Esophagus squamous epithelium (tissue), 5 donors: ENCODE data around the gene PDGFRA. TPM values are rescaled to one million over a fixed set of nuclear protein-coding genes. Genes with fewer than 3 reads are reported as not detected.
A peak's percentile ranks its signal among the peaks of the same experiment; 100 is the strongest.
"Not testable (repeated sequence)": the region's sequence is repeated elsewhere in the genome, so short reads cannot be mapped to it uniquely, and the experiment has no call there.

Experiments used
- DNase-seq: peaks from one replicate; lab custom pipeline; 2025; lab: John Stamatoyannopoulos, UW
- H3K27ac ChIP-seq, 4 donors: fragments of 200-600 bp; sonication (generic); one replicate each; pipeline ENCODE4 v1.5.1; 2016 to 2019; ENCODE audit warnings: mild to moderate bottlenecking in 1 of 4
- H3K27me3 ChIP-seq, 4 donors: fragments of 200-600 bp; sonication (generic); 1 replicate in 3 of 4; 2 replicates in 1 of 4; pipeline versions ENCODE4 v1.5.1 to v1.6.0; 2017 to 2021; ENCODE audit warnings: antibody characterized with exemption in 1 of 4
- H3K36me3 ChIP-seq, 3 donors: fragments of 200-600 bp; sonication (generic); one replicate each; pipeline ENCODE4 v1.5.1; 2016 to 2019
- H3K4me1 ChIP-seq, 3 donors: fragments of 200-600 bp; sonication (generic); one replicate each; pipeline ENCODE4 v1.5.1; 2017 to 2019
- H3K4me3 ChIP-seq, 4 donors: fragments of 200-600 bp; sonication (generic); 1 replicate in 3 of 4; 2 replicates in 1 of 4; pipeline ENCODE4 v1.5.1; 2016 to 2019; ENCODE audit warnings: mild to moderate bottlenecking in 2 of 4, moderate library complexity in 1 of 4
- H3K9me3 ChIP-seq, 3 donors: fragments of 200-600 bp; sonication (generic); one replicate each; pipeline ENCODE4 v1.5.1; 2016 to 2019
- POLR2A ChIP-seq, 4 donors: fragments of 450-650 bp; IDR thresholded peaks; one replicate each; pipeline ENCODE4 v1.6.1; 2017; ENCODE audit warnings: antibody characterized with exemption in 4 of 4, mild to moderate bottlenecking in 4 of 4, moderate library complexity in 3 of 4
- WGBS, 2 donors: methylation state at CpG; one replicate each; pipeline ENCODE4 v1.1.5; 2018; 5-methylcytosine and 5-hydroxymethylcytosine counted together
- intact Hi-C: fragments of 100-400 bp; cut with DNase I; formaldehyde crosslinking; loops from one replicate; pipeline ENCODE4 v1.15.0; 2022
- total RNA-seq, 4 donors: library from RNA; depleted of rRNA; stranded (reverse); fragments of >200 nt; gene quantifications; one replicate each; pipeline ENCODE4 v1.1.0, GENCODE V29; 2016
- TF ChIP-seq, protein P1 (sequence below), 6 experiments: fragments of 450-650 bp in 4 of 6; fragments of 200-600 bp in 2 of 6; sonication (generic) in 2 of 6; IDR thresholded peaks; one replicate each; pipeline ENCODE4 v1.5.1; 2016 to 2019; ENCODE audit warnings: antibody characterized with exemption in 6 of 6, mild to moderate bottlenecking in 4 of 6, moderate library complexity in 4 of 6
- donor health status: DM: yes; HTN: yes; CAD: no.

PDGFRA gene
- total RNA-seq, 4 donors from 2014 or later, result 10.8 to 81.8 (median 28.3) TPM

DNA sequence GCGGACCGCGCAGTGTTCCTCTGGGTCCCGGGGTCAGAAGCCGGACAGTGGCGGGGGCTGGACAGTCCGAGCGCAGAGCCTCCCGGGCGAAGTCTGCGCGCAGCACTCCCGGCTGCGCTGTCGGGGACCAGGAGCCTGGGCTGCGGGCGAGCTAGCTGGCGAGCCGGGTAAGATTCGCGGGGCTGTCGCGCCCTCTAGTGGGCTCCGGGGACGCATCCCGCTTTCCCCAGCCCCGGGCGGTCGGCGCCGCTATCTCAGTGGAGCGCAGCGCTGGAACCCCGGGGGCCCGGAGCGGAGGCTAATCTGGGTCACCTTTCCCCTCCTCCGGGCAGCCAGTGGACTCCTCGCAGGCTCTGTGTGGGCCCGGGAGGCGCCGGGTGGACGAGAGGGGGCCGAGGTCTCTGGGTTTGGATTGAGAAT lies 4.2 kb downstream of the PDGFRA start:
- intact Hi-C loops, result loop anchor here (10.0 kb wide), 2 partner anchors 1038 to 1858 kb away; no protein-coding TSS in a partner anchor
- no peak for TF ChIP-seq POLR2A (IDR thresholded peaks at IDR 0.05)
- TF ChIP-seq, protein P1, sequence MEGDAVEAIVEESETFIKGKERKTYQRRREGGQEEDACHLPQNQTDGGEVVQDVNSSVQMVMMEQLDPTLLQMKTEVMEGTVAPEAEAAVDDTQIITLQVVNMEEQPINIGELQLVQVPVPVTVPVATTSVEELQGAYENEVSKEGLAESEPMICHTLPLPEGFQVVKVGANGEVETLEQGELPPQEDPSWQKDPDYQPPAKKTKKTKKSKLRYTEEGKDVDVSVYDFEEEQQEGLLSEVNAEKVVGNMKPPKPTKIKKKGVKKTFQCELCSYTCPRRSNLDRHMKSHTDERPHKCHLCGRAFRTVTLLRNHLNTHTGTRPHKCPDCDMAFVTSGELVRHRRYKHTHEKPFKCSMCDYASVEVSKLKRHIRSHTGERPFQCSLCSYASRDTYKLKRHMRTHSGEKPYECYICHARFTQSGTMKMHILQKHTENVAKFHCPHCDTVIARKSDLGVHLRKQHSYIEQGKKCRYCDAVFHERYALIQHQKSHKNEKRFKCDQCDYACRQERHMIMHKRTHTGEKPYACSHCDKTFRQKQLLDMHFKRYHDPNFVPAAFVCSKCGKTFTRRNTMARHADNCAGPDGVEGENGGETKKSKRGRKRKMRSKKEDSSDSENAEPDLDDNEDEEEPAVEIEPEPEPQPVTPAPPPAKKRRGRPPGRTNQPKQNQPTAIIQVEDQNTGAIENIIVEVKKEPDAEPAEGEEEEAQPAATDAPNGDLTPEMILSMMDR (IDR thresholded peaks at IDR 0.05), result peak; percentile 54 to 93 (median 78)
- WGBS, 2 donors, result 0% methylated on average over 3 of the region's 43 CpGs; no CpG with 5 or more reads in 1 of the 2 donors
- H3K4me1 ChIP-seq, result peaks cover 23 to 73% (median 39%) of the 10 kb centered on the region in 3 donors
- H3K36me3 ChIP-seq, result no peaks in the 10 kb centered on the region
- H3K27me3 ChIP-seq, result peaks cover 0 to 85% (median 28%) of the 10 kb centered on the region in 4 donors
- peak overlapping the region; percentile 36 to 79 (median 60) for H3K4me3 ChIP-seq
- H3K27ac ChIP-seq, result peak overlapping the region; percentile 46 to 91 (median 88)
- H3K9me3 ChIP-seq, result no peaks in the 10 kb centered on the region
- peak; percentile 5 for DNase-seq

DNA sequence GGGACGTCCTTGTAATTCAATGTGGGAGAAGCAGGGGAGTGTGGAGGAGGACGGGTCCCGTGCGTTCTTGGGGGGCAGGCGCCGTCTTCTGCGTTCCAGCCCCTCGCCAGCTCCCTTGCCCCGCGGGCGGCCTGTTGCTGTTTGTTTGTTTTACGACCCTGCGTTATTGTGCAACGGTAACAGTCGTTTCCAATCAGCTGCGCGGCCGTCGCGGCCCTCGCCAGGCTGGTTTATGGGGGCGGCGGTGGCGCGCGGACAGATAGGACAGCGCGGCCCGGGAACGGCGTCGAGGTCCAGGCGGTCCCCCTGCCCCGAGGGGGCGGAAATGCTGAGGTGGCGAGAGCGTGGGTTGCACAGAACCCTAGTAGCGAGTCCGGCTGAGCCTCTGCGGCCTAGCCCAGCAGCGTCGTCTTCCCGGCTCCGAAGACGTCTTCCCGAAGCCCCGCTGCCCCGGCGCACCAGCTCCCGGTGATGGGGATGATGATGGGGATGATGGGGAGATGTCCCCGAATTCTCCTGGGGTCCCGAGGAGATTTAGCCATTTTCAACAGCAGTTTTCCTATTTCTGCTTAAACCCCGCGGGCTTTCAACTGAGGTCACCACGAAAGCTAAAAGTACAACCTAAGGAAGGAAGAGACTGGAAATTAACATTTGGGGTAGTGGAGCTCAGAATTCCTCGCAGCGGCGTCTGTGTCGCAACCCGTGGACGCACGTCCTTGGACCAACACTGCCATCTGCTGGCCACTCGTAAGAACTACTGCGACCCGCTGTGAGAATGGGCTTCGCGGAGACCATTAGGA lies 4.8 kb downstream of the PDGFRA start:
- Histone ChIP-seq H3K27me3 (peaks cover 0 to 79% (median 28%) of the 10 kb centered on the region in 4 donors), H3K9me3 (no peaks in the 10 kb centered on the region), H3K4me3 (peak overlapping the region; percentile 36 to 79 (median 60)), H3K27ac (peak overlapping the region; percentile 46 to 91 (median 88)), H3K4me1 (peaks cover 23 to 69% (median 38%) of the 10 kb centered on the region in 3 donors), H3K36me3 (no peaks in the 10 kb centered on the region)
- intact Hi-C loops, result loop anchor here (10.0 kb wide), 2 partner anchors 1039 to 1859 kb away; no protein-coding TSS in a partner anchor
- 0 to 1% methylated on average over 12 to 34 of the region's 67 CpGs for WGBS, 2 donors
- no peak for DNase-seq
- no peak for TF ChIP-seq POLR2A (IDR thresholded peaks at IDR 0.05)
- TF ChIP-seq, protein P1 (IDR thresholded peaks at IDR 0.05), result peak; percentile 88 to 97 (median 94)

DNA sequence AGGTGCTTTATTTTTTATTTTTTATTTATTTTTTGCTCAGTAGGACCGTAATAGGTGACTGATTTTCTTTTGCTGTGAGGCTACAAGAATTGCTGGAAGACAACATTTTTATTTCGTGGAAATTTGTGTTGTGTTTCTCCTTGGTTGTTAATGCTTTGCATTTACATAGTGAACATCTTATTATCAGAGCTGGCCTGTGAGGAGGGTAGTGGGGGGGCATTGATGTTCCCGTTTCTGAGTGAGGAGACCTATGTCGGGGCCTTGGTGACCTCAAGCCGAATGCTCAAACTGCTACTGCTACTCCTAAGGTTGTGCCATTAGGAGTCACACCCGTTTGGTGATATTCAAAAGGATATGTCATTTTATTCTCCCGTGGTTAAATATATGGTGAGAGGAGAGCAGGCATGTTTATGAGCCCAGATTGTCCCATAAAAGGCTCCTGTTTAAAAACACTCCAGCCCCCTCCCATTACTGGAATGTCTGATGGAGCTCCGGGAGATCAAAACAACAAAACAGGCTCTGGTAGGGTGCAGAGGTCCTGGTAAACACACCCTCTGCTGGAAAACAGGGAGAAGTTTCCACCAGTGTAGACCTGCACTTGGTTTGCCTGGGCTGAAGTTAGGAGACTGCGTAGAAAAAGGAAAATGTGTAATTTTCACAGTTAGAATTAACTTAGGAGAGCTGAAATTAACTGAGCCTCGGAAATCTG lies 5.6 kb downstream of the PDGFRA start:
- TF ChIP-seq, protein P1 (IDR thresholded peaks at IDR 0.05), result no peak
- TF ChIP-seq POLR2A (IDR thresholded peaks at IDR 0.05), result no peak
- peaks cover 0 to 71% (median 25%) of the 10 kb centered on the region in 4 donors for H3K27me3 ChIP-seq
- 17 to 23% methylated on average over 10 of the region's 10 CpGs for WGBS, 2 donors
- peak overlapping the region in 3 of 4 donors; percentile 59 to 79 (median 60) for H3K4me3 ChIP-seq
- no peak overlapping the region for H3K27ac ChIP-seq
- H3K36me3 ChIP-seq, result no peaks in the 10 kb centered on the region
- intact Hi-C loops, result loop anchor here (10.0 kb wide), 2 partner anchors 1040 to 1860 kb away; no protein-coding TSS in a partner anchor
- no peaks in the 10 kb centered on the region for H3K9me3 ChIP-seq
- peaks cover 23 to 65% (median 38%) of the 10 kb centered on the region in 3 donors for H3K4me1 ChIP-seq
- no peak for DNase-seq

DNA sequence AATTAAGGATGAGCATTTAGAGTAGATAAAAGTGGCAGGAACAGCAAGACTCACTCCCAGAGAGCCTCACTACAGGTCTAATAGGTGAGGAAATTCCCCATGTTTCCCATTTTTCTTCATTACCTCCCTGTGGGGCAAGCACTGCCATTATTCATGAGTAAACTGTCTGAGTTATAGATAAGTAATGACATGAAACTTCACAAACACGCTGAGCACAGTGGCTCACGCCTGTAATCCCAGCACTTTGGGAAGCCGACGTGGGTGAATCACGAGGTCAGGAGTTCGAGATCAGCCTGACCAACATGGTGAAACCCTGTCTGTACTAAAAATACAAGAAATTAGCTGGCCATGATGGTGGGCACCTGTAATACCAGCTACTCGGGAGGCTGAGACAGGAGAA lies 7.2 kb downstream of the PDGFRA start:
- not testable (repeated sequence) for H3K27ac ChIP-seq, H3K36me3 ChIP-seq, H3K9me3 ChIP-seq, H3K4me3 ChIP-seq, DNase-seq
- H3K27me3 ChIP-seq, result peaks cover 0 to 54% (median 12%) of the 10 kb centered on the region in 4 donors
- WGBS, 2 donors, result 45 to 55% methylated on average over 6 to 7 of the region's 7 CpGs
- peaks cover 16 to 48% (median 25%) of the 10 kb centered on the region in 3 donors for H3K4me1 ChIP-seq
- intact Hi-C loops, result loop anchor here (10.0 kb wide), 2 partner anchors 1042 to 1862 kb away; no protein-coding TSS in a partner anchor

DNA sequence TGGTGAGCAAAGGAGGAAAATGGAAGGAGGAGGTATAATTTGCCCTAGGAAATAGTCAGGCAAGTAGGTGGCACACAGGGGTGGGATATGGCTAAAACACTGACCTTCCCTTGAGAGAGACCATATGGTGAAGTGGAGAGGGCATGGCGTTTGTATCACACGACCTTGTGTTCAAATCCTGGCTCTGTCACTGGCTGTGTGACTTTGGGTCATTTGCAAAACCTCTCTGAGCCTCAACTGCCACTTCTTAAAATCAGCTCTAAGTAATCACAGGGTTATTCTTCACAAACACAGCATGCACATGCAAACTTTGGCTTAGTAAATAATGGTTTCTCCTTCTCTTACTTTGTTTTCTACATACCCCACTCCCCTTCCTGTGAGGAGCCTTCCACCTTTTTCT lies 8.7 kb downstream of the PDGFRA start:
- Histone ChIP-seq H3K9me3 (peaks cover 0 to 18% (median 7%) of the 10 kb centered on the region in 3 donors), H3K27ac (no peak overlapping the region), H3K36me3 (no peaks in the 10 kb centered on the region), H3K4me3 (peak overlapping the region in 1 of 4 donors; percentile 5), H3K27me3 (peaks cover 0 to 40% (median under 1%) of the 10 kb centered on the region in 4 donors), H3K4me1 (peaks cover 4 to 33% (median 11%) of the 10 kb centered on the region in 3 donors)
- WGBS, 2 donors, result 63 to 71% methylated on average over 2 of the region's 2 CpGs
- no peak for DNase-seq
- TF ChIP-seq, protein P1 (IDR thresholded peaks at IDR 0.05), result no peak
- no peak for TF ChIP-seq POLR2A (IDR thresholded peaks at IDR 0.05)
- intact Hi-C loops, result loop anchor here (10.0 kb wide), 2 partner anchors 1043 to 1863 kb away; no protein-coding TSS in a partner anchor
